KMS-11 (cell line): ENCODE results near the gene SF3B1.
"Not testable (repeated sequence)": the region's sequence is repeated elsewhere in the genome, so short reads cannot be mapped to it uniquely, and the experiment has no call there.

Experiments used
- H2AFZ ChIP-seq: fragments of 200-600 bp; sonication (generic); 2 replicates; pipeline ENCODE4 v1.6.1; 2016; ENCODE audit warnings: antibody characterized with exemption, mixed run types, low read depth
- H3K27ac ChIP-seq: fragments of 200-600 bp; sonication (generic); 2 replicates; pipeline ENCODE4 v1.6.1; 2016; ENCODE audit warnings: mild to moderate bottlenecking, mixed run types
- H3K27me3 ChIP-seq: fragments of 200-600 bp; sonication (generic); 2 replicates; pipeline ENCODE4 v1.6.1; 2017; ENCODE audit warnings: mild to moderate bottlenecking, low read depth, mixed run types, moderate library complexity; ENCODE audit not compliant: insufficient read depth
- H3K36me3 ChIP-seq: fragments of 200-600 bp; sonication (generic); 2 replicates; pipeline ENCODE4 v1.6.1; 2017; ENCODE audit warnings: mild to moderate bottlenecking, mixed run types; ENCODE audit not compliant: insufficient read depth
- H3K4me1 ChIP-seq: fragments of 200-600 bp; sonication (generic); 2 replicates; pipeline ENCODE4 v1.6.1; 2016; ENCODE audit warnings: mild to moderate bottlenecking, low read depth, mixed run types; ENCODE audit not compliant: poor library complexity, severe bottlenecking
- H3K4me2 ChIP-seq: fragments of 200-600 bp; sonication (generic); 2 replicates; pipeline ENCODE4 v1.7.0; 2016; ENCODE audit warnings: mild to moderate bottlenecking, mixed run types
- H3K4me3 ChIP-seq: fragments of 200-600 bp; sonication (generic); IDR thresholded peaks from 2 replicates; pipeline ENCODE4 v1.6.1; 2017; ENCODE audit warnings: low read depth, low read length, mixed read lengths; ENCODE audit not compliant: insufficient read depth
- H3K79me2 ChIP-seq: fragments of 200-600 bp; sonication (generic); 2 replicates; pipeline ENCODE4 v1.6.1; 2016; ENCODE audit warnings: low read depth, mixed run types; ENCODE audit not compliant: insufficient read depth
- H3K9ac ChIP-seq: fragments of 200-600 bp; sonication (generic); 2 replicates; pipeline ENCODE4 v1.6.1; 2016; ENCODE audit warnings: mild to moderate bottlenecking, mixed run types
- H4K20me1 ChIP-seq: fragments of 200-600 bp; sonication (generic); 2 replicates; pipeline ENCODE4 v1.6.1; 2016; ENCODE audit warnings: mild to moderate bottlenecking, mixed run types; ENCODE audit not compliant: insufficient read depth
- TF ChIP-seq, protein P1 (sequence below): fragments of 200-600 bp; sonication (generic); conservative IDR thresholded peaks from 2 replicates; pipeline ENCODE4 v1.6.1; 2017; ENCODE audit warnings: low read depth, mild to moderate bottlenecking, antibody characterized with exemption, low read length, moderate library complexity, mixed read lengths

SF3B1 gene

DNA sequence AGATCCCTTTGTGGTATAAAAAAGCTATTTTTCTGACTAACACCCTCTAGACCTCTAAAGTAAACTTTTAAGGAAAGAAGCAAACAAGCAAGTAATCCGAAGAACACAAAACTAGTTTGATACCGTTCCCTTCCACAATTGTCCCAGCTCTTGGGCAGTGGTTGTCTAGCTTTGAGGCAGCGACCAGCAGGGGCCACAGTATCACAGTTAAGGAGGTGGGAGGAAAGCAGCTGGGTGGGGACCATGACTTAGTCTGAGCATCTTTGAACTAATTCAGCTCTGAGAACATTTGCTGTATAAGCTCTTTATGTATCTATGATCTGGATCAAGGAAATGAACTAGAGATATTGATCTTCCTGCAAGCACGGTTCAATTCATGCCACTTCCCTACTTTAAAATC, 51.0 kb downstream of the SF3B1 start:
- Histone ChIP-seq H4K20me1 (no peaks in the 10 kb centered on the region; the same call in 1 of the 2 replicates), H3K27ac (no peak overlapping the region), H3K36me3 (no peaks in the 10 kb centered on the region), H3K79me2 (no peaks in the 10 kb centered on the region), H3K4me1 (no peaks in the 10 kb centered on the region), H3K4me3 (no peak overlapping the region), H3K27me3 (no peaks in the 10 kb centered on the region), H3K9ac (no peak overlapping the region), H3K4me2 (no peak overlapping the region), H2AFZ (no peak overlapping the region)
- TF ChIP-seq, protein P1, sequence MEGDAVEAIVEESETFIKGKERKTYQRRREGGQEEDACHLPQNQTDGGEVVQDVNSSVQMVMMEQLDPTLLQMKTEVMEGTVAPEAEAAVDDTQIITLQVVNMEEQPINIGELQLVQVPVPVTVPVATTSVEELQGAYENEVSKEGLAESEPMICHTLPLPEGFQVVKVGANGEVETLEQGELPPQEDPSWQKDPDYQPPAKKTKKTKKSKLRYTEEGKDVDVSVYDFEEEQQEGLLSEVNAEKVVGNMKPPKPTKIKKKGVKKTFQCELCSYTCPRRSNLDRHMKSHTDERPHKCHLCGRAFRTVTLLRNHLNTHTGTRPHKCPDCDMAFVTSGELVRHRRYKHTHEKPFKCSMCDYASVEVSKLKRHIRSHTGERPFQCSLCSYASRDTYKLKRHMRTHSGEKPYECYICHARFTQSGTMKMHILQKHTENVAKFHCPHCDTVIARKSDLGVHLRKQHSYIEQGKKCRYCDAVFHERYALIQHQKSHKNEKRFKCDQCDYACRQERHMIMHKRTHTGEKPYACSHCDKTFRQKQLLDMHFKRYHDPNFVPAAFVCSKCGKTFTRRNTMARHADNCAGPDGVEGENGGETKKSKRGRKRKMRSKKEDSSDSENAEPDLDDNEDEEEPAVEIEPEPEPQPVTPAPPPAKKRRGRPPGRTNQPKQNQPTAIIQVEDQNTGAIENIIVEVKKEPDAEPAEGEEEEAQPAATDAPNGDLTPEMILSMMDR, result no peak

DNA sequence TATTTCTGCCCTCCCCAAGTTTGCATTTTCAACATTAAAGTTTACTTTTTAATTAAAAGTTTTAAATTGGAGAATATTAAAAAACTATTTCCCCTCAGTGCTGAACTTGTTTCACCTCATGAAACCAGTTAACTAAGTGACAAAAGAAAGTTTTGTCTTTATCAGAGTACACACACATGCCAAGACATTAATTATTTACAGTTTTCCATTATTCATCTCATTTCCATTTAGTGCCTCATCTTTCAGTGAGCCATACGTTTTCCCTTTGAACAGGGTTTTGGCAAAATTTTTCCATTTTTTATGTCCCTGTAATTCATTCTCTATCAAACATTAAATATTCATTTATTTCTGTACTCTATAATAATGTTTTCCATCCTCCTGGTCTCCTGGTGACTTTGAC, 53.2 kb downstream of the SF3B1 start:
- no peaks in the 10 kb centered on the region for H3K27me3 ChIP-seq

DNA sequence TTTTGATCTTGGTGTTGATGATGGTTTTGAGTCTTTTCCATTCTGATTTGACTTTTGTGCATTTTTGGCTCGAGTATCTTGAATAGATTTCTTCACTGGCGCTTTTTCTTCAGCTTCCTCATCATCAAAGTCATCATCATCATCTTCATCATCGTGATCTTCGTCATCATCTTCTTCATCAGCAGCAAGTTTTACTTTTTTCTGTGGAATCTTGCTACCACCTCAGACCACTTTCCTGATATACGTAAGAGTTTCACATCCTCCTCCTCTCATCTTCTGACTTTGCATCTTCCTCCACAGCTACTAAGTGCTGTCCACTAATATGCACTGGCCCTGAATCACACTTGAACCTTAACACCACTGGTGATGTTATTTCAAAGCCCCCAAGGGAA, 54.9 kb downstream of the SF3B1 start:
- not testable (repeated sequence) for H3K4me1 ChIP-seq, H3K9ac ChIP-seq, H3K27me3 ChIP-seq, H3K27ac ChIP-seq, H3K79me2 ChIP-seq, H3K4me3 ChIP-seq, H2AFZ ChIP-seq, H4K20me1 ChIP-seq, H3K36me3 ChIP-seq, H3K4me2 ChIP-seq

More for the DNA sequence above, 53.2 kb downstream of the SF3B1 start:
- Histone ChIP-seq H4K20me1 (no peaks in the 10 kb centered on the region), H3K4me1 (peaks cover 8% of the 10 kb centered on the region), H3K36me3 (no peaks in the 10 kb centered on the region), H3K4me2 (no peak overlapping the region), H2AFZ (no peak overlapping the region), H3K27ac (no peak overlapping the region), H3K79me2 (no peaks in the 10 kb centered on the region), H3K4me3 (no peak overlapping the region), H3K9ac (no peak overlapping the region)
- TF ChIP-seq, protein P1, result no peak

DNA sequence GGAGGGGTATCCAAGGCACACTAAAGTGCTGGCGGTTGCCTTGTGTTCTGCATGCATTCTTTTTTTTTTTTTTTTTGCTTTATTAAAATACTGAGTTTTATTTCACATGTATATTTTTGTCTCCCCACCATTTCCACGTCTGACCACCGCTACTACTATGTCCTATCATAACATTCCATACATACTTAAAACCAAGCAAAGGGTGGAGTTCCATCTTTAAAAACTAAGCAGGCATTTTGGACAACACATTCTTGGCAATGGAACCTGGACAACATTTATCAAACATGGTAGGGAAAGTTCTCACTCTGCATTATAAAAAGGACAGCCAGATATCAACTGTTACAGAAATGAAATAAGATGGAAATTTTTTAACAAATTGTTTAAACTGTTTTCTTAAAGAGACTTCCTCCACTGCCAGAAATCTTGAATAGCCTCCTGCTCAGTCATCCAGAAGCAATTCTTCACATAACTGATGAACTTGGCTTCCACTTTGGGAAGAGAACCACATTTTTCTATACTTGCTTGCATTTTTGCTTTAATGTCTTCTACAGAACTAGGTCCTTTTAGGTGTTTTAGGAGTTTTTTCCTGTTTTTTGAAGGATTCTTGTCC, 55.4 kb downstream of the SF3B1 start:
- not testable (repeated sequence) for H3K4me1 ChIP-seq, H3K9ac ChIP-seq, H3K36me3 ChIP-seq, H4K20me1 ChIP-seq, H3K27ac ChIP-seq, H3K27me3 ChIP-seq, H3K4me2 ChIP-seq, H3K79me2 ChIP-seq, H2AFZ ChIP-seq, H3K4me3 ChIP-seq

DNA sequence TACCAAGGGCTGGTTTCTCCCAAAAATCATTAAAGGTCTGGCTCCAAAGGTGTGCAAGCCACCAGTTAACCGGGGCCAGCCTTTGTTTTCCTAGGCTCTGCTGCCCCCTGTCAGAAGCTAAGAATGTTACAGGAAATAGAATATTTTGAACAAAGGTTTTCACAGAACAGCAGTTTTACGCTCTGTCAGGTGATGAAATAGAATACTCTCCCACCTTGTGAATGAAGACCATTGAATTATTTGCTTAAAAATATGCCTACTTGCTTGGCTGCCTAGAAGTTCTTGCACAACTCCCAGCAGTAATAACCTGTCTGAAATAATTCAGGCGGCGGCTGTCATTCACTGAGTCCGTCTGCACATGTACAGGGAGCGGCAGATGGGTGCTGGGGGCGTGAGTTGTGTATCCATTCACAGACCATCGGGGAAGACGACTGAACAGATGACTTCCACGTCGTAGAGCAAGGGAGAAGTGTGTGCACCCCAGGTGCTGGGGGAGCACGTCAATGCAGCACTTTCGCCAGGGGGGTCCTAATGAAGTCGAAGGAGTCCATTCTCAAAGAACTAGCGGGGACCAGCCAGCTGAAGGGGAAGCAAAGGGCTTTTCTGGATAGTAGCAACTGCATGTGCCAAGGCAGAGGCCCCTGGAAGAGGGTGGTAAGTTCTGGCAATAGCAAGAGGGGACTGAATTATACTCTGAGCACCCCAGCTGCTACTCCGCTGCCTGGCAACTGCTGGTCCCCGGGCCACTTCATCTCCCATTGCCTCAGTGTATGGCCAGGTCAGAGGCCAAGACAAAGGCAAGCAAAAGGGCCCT, 56.1 kb downstream of the SF3B1 start:
- H3K79me2 ChIP-seq, result no peaks in the 10 kb centered on the region
- no peak overlapping the region for H3K4me3 ChIP-seq
- 0 out of 2 replicates have a peak overlapping the region, but pooled peaks have one; percentile 26 for H2AFZ ChIP-seq
- TF ChIP-seq, protein P1, result peak; percentile 94
- no peaks in the 10 kb centered on the region for H4K20me1 ChIP-seq
- no peak overlapping the region for H3K27ac ChIP-seq
- no peak overlapping the region for H3K4me2 ChIP-seq
- H3K9ac ChIP-seq, result no peak overlapping the region
- H3K27me3 ChIP-seq, result no peaks in the 10 kb centered on the region
- H3K36me3 ChIP-seq, result no peaks in the 10 kb centered on the region
- peaks cover 8% of the 10 kb centered on the region for H3K4me1 ChIP-seq
